Measurements from ENCODE around the gene CDC6.

Gene CDC6

DNA sequence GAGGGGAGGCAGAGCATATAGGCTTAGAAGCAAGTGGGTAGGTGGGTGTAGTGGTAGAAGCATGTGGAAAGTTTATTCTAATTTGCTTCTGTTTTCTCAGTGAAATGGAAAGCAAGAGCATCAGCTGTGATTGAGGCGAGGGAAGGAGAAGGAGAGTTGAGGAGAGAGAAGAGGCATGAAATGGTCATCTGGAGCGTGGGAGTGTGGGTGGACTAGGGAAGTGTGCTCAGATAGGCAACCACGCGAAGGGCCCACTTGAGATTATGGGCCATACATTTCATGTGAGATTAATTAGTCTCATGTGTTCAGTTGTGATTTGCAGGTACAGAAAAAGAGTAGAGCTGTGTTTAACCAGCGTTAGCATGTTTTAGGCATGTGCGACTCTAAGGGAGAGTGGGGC, 20.8 kb upstream of the CDC6 start:
- TF ChIP-seq GATA2 (IDR thresholded peaks at IDR 0.05; ENCODE audit: low read depth, low read length) = no peak
- TF ChIP-seq GATA3 (IDR thresholded peaks at IDR 0.05; ENCODE audit: low read depth, low read length) = no peak

DNA sequence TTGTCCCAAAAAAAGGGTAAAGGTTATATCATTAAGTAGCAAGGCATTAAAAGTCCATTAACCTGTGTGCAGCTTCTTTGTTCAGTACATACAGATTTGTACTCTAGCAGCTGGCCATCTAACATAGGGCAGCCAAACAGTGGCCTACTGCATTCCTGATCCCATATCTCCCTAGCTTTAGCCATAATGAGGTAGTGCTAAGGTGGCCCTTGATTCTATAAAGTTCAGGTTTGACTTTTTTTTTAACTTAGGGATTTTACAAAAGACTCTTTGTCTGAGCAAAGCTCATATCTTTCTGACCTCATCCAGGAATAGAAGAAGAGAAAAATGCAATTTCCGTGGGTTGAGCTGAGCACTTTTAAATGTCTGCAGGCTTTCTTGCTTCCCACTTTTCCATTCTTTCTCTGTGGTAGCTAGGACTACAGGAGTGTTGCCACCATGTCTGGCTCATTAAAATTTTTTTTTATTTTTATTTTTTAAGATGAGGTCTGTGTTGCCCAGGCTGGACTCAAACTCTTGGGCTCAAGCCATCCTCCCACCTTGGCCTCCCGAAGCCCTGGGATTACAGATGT, 19.5 kb upstream of the CDC6 start:
- no peak for TF ChIP-seq GATA2 (IDR thresholded peaks at IDR 0.05; ENCODE audit: low read depth, low read length)
- TF ChIP-seq GATA3 (IDR thresholded peaks at IDR 0.05; ENCODE audit: low read depth, low read length) = no peak

DNA sequence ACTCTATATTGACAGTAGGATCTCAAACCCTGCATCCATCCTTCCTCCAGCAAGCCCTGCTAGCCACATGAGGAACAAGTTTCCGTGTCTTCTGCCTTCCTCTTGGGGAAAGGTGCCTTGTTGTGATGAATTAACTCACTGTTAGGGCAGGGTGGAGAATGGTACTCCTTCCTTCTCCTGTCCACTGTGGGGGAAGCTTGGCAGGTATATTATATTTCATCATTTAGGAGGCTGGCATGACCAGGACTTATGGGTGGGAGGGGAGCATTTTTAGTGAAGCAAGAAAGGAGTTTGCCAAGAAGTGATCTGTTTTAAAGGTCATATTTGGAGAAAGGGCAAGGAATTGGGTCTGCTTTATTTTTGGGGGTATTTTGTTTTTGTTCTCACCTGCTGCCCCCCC, 9.3 kb upstream of the CDC6 start:
- TF ChIP-seq GATA2 (IDR thresholded peaks at IDR 0.05; ENCODE audit: low read depth, low read length) (no peak), GATA3 (IDR thresholded peaks at IDR 0.05; ENCODE audit: low read depth, low read length) (no peak)

DNA sequence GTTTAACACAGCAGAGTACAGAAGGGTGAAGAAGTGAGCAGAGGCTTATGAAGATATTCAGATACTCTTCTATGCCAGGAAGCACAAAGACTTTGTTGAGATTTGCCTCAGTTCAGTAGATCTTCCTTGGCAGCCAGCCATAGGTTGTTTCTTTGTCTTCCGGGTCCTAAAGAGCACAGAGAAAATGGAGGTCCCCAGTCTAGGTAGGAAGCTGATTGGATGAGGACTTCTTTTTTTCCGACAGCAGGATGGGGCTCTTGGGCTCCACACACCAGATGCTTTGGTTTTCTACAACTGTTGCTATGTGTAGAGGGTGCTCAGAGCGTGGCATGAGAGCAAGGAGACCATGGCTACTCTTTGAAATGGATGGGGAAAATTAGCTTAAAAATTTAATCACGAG, 8.3 kb upstream of the CDC6 start:
- TF ChIP-seq GATA2 (IDR thresholded peaks at IDR 0.05; ENCODE audit: low read depth, low read length) = no peak
- no peak for TF ChIP-seq GATA3 (IDR thresholded peaks at IDR 0.05; ENCODE audit: low read depth, low read length)

- TF ChIP-seq GATA3 (IDR thresholded peaks at IDR 0.05; ENCODE audit: low read depth, low read length) (no peak), GATA2 (IDR thresholded peaks at IDR 0.05; ENCODE audit: low read depth, low read length) (no peak)
Measured at GRCh38 chr17:40281663-40282062, 6.0 kb upstream of the CDC6 start.

GRCh38 chr17:40283662-40284061, 4.0 kb upstream of the CDC6 start:
- TF ChIP-seq GATA2 (IDR thresholded peaks at IDR 0.05; ENCODE audit: low read depth, low read length) (no peak), GATA3 (IDR thresholded peaks at IDR 0.05; ENCODE audit: low read depth, low read length) (no peak)

GRCh38 chr17:40284085-40284713, 3.5 kb upstream of the CDC6 start:
- no peak for TF ChIP-seq GATA3 (IDR thresholded peaks at IDR 0.05; ENCODE audit: low read depth, low read length)
- no peak for TF ChIP-seq GATA2 (IDR thresholded peaks at IDR 0.05; ENCODE audit: low read depth, low read length)

DNA sequence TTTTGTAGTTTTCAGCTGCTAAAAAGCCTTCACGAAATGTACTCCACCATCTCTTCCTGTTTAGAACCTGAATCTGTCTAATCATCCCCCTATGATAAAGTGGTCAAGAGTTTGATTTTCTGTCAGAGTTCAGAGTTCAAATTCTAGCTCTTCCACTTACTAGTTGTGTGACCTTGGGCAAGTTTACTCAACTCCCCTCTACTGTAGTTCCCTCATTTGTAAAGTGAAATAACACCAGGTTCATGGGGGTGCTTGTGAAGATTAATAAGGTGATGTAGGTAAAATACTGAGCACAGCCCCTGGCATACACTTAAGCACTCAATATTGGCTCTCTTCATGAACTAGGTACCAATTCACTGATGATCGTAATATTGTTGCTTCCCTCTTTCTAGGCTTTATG, 1.2 kb upstream of the CDC6 start:
- TF ChIP-seq GATA2 (IDR thresholded peaks at IDR 0.05; ENCODE audit: low read depth, low read length) (no peak), GATA3 (IDR thresholded peaks at IDR 0.05; ENCODE audit: low read depth, low read length) (no peak)

- TF ChIP-seq GATA2 (IDR thresholded peaks at IDR 0.05; ENCODE audit: low read depth, low read length) (no peak), GATA3 (IDR thresholded peaks at IDR 0.05; ENCODE audit: low read depth, low read length) (no peak)
Measured at GRCh38 chr17:40287159-40287493, 553 bp upstream of the CDC6 start.

DNA sequence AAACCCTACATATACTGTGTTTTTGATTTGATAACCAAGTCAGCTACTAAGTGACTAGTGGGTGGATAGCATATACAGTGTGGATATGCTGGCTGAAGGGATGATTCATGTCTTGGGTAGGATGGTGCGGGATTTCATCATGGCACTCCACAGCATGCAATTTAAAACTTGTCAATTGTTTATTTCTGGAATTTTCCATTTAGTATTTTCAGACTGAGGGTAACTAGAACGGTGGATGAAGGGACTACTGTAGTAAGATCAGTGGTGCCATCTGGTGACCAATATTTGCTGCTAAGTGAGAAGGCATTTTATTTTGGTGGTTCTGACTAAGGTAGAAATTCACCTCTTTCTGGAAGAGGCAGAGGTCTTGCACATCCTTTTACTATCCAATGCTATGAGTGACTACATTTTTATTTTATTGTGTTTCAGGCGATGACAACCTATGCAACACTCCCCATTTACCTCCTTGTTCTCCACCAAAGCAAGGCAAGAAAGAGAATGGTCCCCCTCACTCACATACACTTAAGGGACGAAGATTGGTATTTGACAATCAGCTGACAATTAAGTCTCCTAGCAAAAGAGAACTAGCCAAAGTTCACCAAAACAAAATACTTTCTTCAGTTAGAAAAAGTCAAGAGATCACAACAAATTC, 3.1 kb downstream of the CDC6 start:
- TF ChIP-seq GATA3 (IDR thresholded peaks at IDR 0.05; ENCODE audit: low read depth, low read length) = no peak
- no peak for TF ChIP-seq GATA2 (IDR thresholded peaks at IDR 0.05; ENCODE audit: low read depth, low read length)

- TF ChIP-seq GATA2 (IDR thresholded peaks at IDR 0.05; ENCODE audit: low read depth, low read length) (no peak), GATA3 (IDR thresholded peaks at IDR 0.05; ENCODE audit: low read depth, low read length) (no peak)
Measured at GRCh38 chr17:40291281-40291664, 3.6 kb downstream of the CDC6 start.

GRCh38 chr17:40293363-40293762, 5.7 kb downstream of the CDC6 start:
- TF ChIP-seq GATA3 (IDR thresholded peaks at IDR 0.05; ENCODE audit: low read depth, low read length) (no peak), GATA2 (IDR thresholded peaks at IDR 0.05; ENCODE audit: low read depth, low read length) (no peak)

DNA sequence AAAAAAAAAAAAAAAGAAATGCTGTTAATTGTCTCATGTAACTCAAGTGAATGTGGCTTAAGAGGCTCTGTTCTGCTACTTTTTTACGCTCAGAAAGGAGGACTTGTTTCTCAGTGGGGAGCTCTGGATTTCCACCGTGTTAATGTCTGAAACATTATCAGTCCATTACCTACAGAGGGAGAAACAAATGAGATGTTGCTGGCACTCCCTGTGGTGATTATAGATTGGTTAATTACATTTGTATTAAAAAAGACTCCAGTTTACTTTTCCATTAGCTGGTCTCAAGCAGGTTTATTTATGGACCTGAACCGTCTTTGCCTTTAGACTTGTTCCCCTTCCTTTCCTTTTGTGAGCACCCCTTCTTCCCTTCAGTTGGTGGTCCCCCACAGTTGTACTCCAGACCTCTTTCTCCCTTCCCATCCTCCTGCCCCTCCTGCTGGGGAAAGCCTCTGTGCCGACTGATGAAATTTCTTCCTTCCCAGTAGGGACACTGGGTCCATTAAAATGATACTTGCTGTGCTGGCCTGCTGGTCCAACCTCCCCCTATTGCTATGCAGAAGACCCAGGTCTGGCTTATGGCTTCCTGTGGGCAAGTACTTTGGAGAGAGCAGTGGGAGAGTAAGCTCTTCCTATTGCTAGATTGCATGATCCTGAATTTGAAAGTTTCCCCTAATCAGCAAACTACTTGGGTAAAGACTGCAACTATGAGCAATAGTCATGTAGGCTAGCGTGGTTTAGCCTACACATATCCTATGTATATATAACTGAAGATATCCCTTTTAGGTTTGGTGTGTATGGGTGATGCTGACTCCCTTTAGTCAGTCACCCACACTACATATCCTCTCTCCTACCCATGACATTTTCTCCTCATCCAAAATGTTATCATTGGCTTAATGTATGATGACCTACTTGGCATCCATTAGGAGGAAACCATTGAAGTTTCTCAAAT, 8.1 kb downstream of the CDC6 start:
- TF ChIP-seq GATA3 (IDR thresholded peaks at IDR 0.05; ENCODE audit: low read depth, low read length) = no peak
- TF ChIP-seq GATA2 (IDR thresholded peaks at IDR 0.05; ENCODE audit: low read depth, low read length) = no peak

GRCh38 chr17:40297511-40297910, 9.8 kb downstream of the CDC6 start:
- no peak for TF ChIP-seq GATA3 (IDR thresholded peaks at IDR 0.05; ENCODE audit: low read depth, low read length)
- no peak for TF ChIP-seq GATA2 (IDR thresholded peaks at IDR 0.05; ENCODE audit: low read depth, low read length)

All from SH-SY5Y (cell line).